ENCODE measurements around the gene DNASE1L1. TPM values are rescaled to one million over a fixed set of nuclear protein-coding genes. Genes with fewer than 3 reads are reported as not detected.

DNASE1L1 gene
- total RNA-seq, 1 experiment from 2014 or later: 8.3 TPM

GRCh38 chrX:154457491-154458115 lies 48.5 kb upstream of the DNASE1L1 start:
- Histone ChIP-seq H3K4me3 (ENCODE audit: low read depth, low read length, poor library complexity, severe bottlenecking) (peak overlapping the region; percentile 65), H3K4me1 (ENCODE audit: insufficient read depth, low read length, poor library complexity, severe bottlenecking) (no peaks in the 10 kb centered on the region), H3K9me3 (ENCODE audit: low read depth, low read length, poor library complexity, severe bottlenecking) (no peaks in the 10 kb centered on the region), H3K27me3 (replicated peaks; ENCODE audit: insufficient read depth, low read depth, low read length, poor library complexity) (no peaks in the 10 kb centered on the region), H3K36me3 (ENCODE audit: insufficient read depth, low read length, poor library complexity, severe bottlenecking) (no peaks in the 10 kb centered on the region), H3K27ac (ENCODE audit: low read depth, low read length, poor library complexity, severe bottlenecking) (peak overlapping the region; percentile 52)
- TF ChIP-seq, protein P1, sequence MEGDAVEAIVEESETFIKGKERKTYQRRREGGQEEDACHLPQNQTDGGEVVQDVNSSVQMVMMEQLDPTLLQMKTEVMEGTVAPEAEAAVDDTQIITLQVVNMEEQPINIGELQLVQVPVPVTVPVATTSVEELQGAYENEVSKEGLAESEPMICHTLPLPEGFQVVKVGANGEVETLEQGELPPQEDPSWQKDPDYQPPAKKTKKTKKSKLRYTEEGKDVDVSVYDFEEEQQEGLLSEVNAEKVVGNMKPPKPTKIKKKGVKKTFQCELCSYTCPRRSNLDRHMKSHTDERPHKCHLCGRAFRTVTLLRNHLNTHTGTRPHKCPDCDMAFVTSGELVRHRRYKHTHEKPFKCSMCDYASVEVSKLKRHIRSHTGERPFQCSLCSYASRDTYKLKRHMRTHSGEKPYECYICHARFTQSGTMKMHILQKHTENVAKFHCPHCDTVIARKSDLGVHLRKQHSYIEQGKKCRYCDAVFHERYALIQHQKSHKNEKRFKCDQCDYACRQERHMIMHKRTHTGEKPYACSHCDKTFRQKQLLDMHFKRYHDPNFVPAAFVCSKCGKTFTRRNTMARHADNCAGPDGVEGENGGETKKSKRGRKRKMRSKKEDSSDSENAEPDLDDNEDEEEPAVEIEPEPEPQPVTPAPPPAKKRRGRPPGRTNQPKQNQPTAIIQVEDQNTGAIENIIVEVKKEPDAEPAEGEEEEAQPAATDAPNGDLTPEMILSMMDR (conservative IDR thresholded peaks at IDR 0.05; ENCODE audit: low read depth, low read length): no peak
- no peak for TF ChIP-seq EZH2 (IDR thresholded peaks at IDR 0.05; ENCODE audit: borderline replicate concordance, low read depth, low read length, poor library complexity, severe bottlenecking)
- POLR2A ChIA-PET (ENCODE audit: low non-redundant PET): interaction anchor here (0.5 kb wide), 1 partner anchor 638 kb away, joined by 4 read pairs; no protein-coding TSS in a partner anchor
- peak; percentile 31 for DNase-seq (ENCODE audit: low spot score)
- no TSS peak for BruUV-seq (replicated peaks)
- intact Hi-C loops (cut with micrococcal nuclease; ENCODE audit: unreplicated experiment): no loop called here
- CTCF ChIA-PET: no interaction called here

- BruUV-seq (replicated peaks): no TSS peak
- TF ChIP-seq, protein P1 (conservative IDR thresholded peaks at IDR 0.05; ENCODE audit: low read depth, low read length): no peak
- no peak for TF ChIP-seq EZH2 (IDR thresholded peaks at IDR 0.05; ENCODE audit: borderline replicate concordance, low read depth, low read length, poor library complexity, severe bottlenecking)
- Histone ChIP-seq H3K4me3 (ENCODE audit: low read depth, low read length, poor library complexity, severe bottlenecking) (no peak overlapping the region), H3K4me1 (ENCODE audit: insufficient read depth, low read length, poor library complexity, severe bottlenecking) (no peaks in the 10 kb centered on the region), H3K27ac (ENCODE audit: low read depth, low read length, poor library complexity, severe bottlenecking) (no peak overlapping the region), H3K27me3 (replicated peaks; ENCODE audit: insufficient read depth, low read depth, low read length, poor library complexity) (no peaks in the 10 kb centered on the region), H3K36me3 (ENCODE audit: insufficient read depth, low read length, poor library complexity, severe bottlenecking) (peaks cover 4% of the 10 kb centered on the region), H3K9me3 (ENCODE audit: low read depth, low read length, poor library complexity, severe bottlenecking) (no peaks in the 10 kb centered on the region)
- intact Hi-C loops (cut with micrococcal nuclease; ENCODE audit: unreplicated experiment): no loop called here
- ChIA-PET CTCF (no interaction called here), POLR2A (ENCODE audit: low non-redundant PET) (no interaction called here)
- no peak for DNase-seq (ENCODE audit: low spot score)
Measured at GRCh38 chrX:154452823-154453222, 43.8 kb upstream of the DNASE1L1 start.

DNA sequence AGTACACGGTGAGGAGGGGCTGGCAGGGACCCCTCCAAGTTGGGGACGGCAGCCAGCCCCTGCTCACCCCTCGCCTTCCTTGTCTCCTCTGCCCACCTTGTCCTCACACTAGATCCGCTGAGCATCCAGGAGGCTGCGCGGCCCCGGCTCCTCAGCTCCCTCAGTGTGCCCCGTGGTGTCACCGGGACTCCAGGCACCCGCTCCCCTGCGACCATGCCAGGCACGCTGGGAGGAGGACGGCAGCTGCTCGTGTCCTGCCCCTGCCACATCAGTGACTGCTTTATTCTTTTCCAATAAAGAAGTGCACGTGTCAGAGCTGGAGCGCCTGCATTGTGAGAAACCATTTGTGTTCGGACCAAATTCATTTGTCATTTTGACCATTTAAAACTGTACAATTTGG lies 41.3 kb upstream of the DNASE1L1 start:
- ChIA-PET POLR2A (ENCODE audit: low non-redundant PET) (no interaction called here), CTCF (no interaction called here)
- intact Hi-C loops (cut with micrococcal nuclease; ENCODE audit: unreplicated experiment): no loop called here
- Histone ChIP-seq H3K36me3 (ENCODE audit: insufficient read depth, low read length, poor library complexity, severe bottlenecking) (peaks cover 4% of the 10 kb centered on the region), H3K4me3 (ENCODE audit: low read depth, low read length, poor library complexity, severe bottlenecking) (no peak overlapping the region), H3K27ac (ENCODE audit: low read depth, low read length, poor library complexity, severe bottlenecking) (no peak overlapping the region), H3K27me3 (replicated peaks; ENCODE audit: insufficient read depth, low read depth, low read length, poor library complexity) (no peaks in the 10 kb centered on the region), H3K9me3 (ENCODE audit: low read depth, low read length, poor library complexity, severe bottlenecking) (no peaks in the 10 kb centered on the region), H3K4me1 (ENCODE audit: insufficient read depth, low read length, poor library complexity, severe bottlenecking) (no peaks in the 10 kb centered on the region)
- BruUV-seq (replicated peaks): no TSS peak
- no peak for TF ChIP-seq EZH2 (IDR thresholded peaks at IDR 0.05; ENCODE audit: borderline replicate concordance, low read depth, low read length, poor library complexity, severe bottlenecking)
- TF ChIP-seq, protein P1 (conservative IDR thresholded peaks at IDR 0.05; ENCODE audit: low read depth, low read length): no peak
- DNase-seq (ENCODE audit: low spot score): no peak

Measured in A673 (cell line).